SH-SY5Y (cell line): ENCODE data around the gene SLC8A2.

Experiments used
- GATA2 ChIP-seq: IDR thresholded peaks from 2 replicates; pipeline ENCODE4 v1.6.1; 2011; ENCODE audit warnings: mild to moderate bottlenecking, low read depth, low read length
- GATA3 ChIP-seq: IDR thresholded peaks from 2 replicates; pipeline ENCODE4 v1.6.1; 2011; ENCODE audit warnings: low read depth, mild to moderate bottlenecking, low read length, moderate library complexity

DNA sequence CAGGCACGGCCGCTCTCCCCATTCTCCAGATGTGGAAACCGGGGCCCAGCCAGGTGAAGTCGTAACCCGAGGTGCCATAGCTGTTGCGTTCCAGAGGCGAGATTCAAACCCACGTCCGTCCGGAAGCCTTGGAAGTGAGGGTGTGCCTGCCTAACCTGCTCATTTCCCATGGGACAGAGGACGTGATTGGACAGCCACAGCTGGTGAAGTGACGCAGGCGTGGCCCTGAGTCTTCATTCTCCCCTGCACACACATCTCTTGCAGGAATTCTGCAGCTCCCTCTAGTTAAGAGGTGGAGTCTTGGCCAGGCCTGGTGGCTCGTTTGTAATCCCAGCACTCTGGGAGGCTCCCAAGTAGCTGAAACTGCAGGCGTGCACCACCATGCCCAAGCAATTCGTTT lies 69.2 kb downstream of the SLC8A2 start:
- no peak for TF ChIP-seq GATA2
- no peak for TF ChIP-seq GATA3
